HEK293 (cell line): ENCODE measurements around the gene CFI.

Experiments used
- CTCF ChIA-PET: fragments of 350-600 bp; formaldehyde crosslinking; extraction: SDS; loops from one replicate; lab custom pipeline; 2021; ENCODE audit warnings: antibody characterized with exemption; lab: Yijun Ruan, JAX
- POLR2A ChIA-PET: fragments of 300-600 bp; formaldehyde crosslinking; extraction: SDS; loops from one replicate; lab custom pipeline; 2020; ENCODE audit warnings: antibody characterized with exemption, inconsistent platforms; lab: Yijun Ruan, JAX
- H3K27ac ChIP-seq: fragments of 200-500 bp; sonication (Bioruptor generic); 2 replicates; pipeline ENCODE4 v1.5.1; 2014; ENCODE audit warnings: low read depth, low read length, control low read depth, inconsistent platforms; ENCODE audit errors: extremely low read depth
- H3K36me3 ChIP-seq, 2 experiments: fragments of 200-500 bp in 1 of 2; sonication (Bioruptor generic) in 1 of 2; 1 replicate in 1 of 2; 2 replicates in 1 of 2; pipeline ENCODE4 v1.5.1; 2014 to 2017; ENCODE audit warnings: inconsistent platforms in 2 of 2, low read length in 2 of 2; ENCODE audit not compliant: control insufficient read depth in 2 of 2, insufficient read depth in 1 of 2
- H3K4me1 ChIP-seq: fragments of 200-500 bp; sonication (Bioruptor generic); 2 replicates; pipeline ENCODE4 v1.5.1; 2014; ENCODE audit warnings: mild to moderate bottlenecking, low read length, inconsistent platforms; ENCODE audit not compliant: control insufficient read depth, insufficient read depth
- H3K4me3 ChIP-seq: 2 replicates; pipeline ENCODE4 v1.5.1; 2011; ENCODE audit warnings: low read depth, mild to moderate bottlenecking, control low read depth, low read length, moderate library complexity
- H3K9me3 ChIP-seq: fragments of 200-500 bp; sonication (Bioruptor generic); 2 replicates; pipeline ENCODE4 v1.5.1; 2014; ENCODE audit warnings: low read depth, low read length, inconsistent platforms; ENCODE audit not compliant: control insufficient read depth, insufficient read depth
- GFI1B ChIP-seq: fragments of 450-650 bp; formaldehyde crosslinking; IDR thresholded peaks from 2 replicates; pipeline ENCODE4 v1.5.1; 2016; ENCODE audit warnings: missing biosample characterization, missing genetic modification characterization
- GLIS2 ChIP-seq: fragments of 450-650 bp; formaldehyde crosslinking; IDR thresholded peaks from 2 replicates; pipeline ENCODE4 v1.5.1; 2016; ENCODE audit warnings: missing biosample characterization, missing genetic modification characterization
- MYNN ChIP-seq: fragments of 450-650 bp; formaldehyde crosslinking; IDR thresholded peaks from 2 replicates; pipeline ENCODE4 v1.5.1; 2016; ENCODE audit warnings: missing biosample characterization, missing genetic modification characterization, borderline replicate concordance
- OVOL3 ChIP-seq: fragments of 450-650 bp; formaldehyde crosslinking; IDR thresholded peaks from 2 replicates; pipeline ENCODE4 v1.5.1; 2016; ENCODE audit warnings: missing biosample characterization, missing genetic modification characterization
- SCRT2 ChIP-seq: fragments of 450-650 bp; formaldehyde crosslinking; IDR thresholded peaks from 2 replicates; pipeline ENCODE4 v1.5.1; 2016; ENCODE audit warnings: missing biosample characterization, missing genetic modification characterization
- ZNF138 ChIP-seq: fragments of 450-650 bp; formaldehyde crosslinking; IDR thresholded peaks from 2 replicates; pipeline ENCODE4 v1.5.1; 2016; ENCODE audit warnings: missing biosample characterization, missing genetic modification characterization, borderline replicate concordance
- ZNF169 ChIP-seq: fragments of 450-650 bp; formaldehyde crosslinking; IDR thresholded peaks from 2 replicates; pipeline ENCODE4 v1.5.1; 2016; ENCODE audit warnings: missing biosample characterization, missing genetic modification characterization
- ZNF311 ChIP-seq: fragments of 450-650 bp; formaldehyde crosslinking; IDR thresholded peaks from 2 replicates; pipeline ENCODE4 v1.5.1; 2017; ENCODE audit warnings: missing biosample characterization, missing genetic modification characterization, borderline replicate concordance
- ZNF548 ChIP-seq: fragments of 450-650 bp; formaldehyde crosslinking; IDR thresholded peaks from 2 replicates; pipeline ENCODE4 v1.5.1; 2016; ENCODE audit warnings: missing biosample characterization, missing genetic modification characterization
- ZNF664 ChIP-seq: fragments of 450-650 bp; formaldehyde crosslinking; IDR thresholded peaks from 2 replicates; pipeline ENCODE4 v1.5.1; 2016; ENCODE audit warnings: missing biosample characterization, missing genetic modification characterization
- TF ChIP-seq, protein P1 (sequence below): fragments of 450-650 bp; formaldehyde crosslinking; IDR thresholded peaks from 2 replicates; pipeline ENCODE4 v1.5.1; 2016; ENCODE audit warnings: missing biosample characterization, missing genetic modification characterization
- TF ChIP-seq, protein P2 (sequence below): fragments of 450-650 bp; formaldehyde crosslinking; IDR thresholded peaks from 2 replicates; pipeline ENCODE4 v1.5.1; 2017; ENCODE audit warnings: missing biosample characterization, missing genetic modification characterization
- TF ChIP-seq, protein P3 (sequence below): fragments of 450-650 bp; IDR thresholded peaks from 2 replicates; pipeline ENCODE4 v1.5.1; 2018; ENCODE audit warnings: missing biosample characterization, mild to moderate bottlenecking, missing genetic modification characterization
- TF ChIP-seq, protein P4 (sequence below): fragments of 450-650 bp; formaldehyde crosslinking; optimal IDR thresholded peaks from 2 replicates; pipeline ENCODE3; 2016; ENCODE audit warnings: missing biosample characterization, mild to moderate bottlenecking, missing genetic modification characterization
- TF ChIP-seq, protein P5 (sequence below): fragments of 450-650 bp; formaldehyde crosslinking; IDR thresholded peaks from 2 replicates; pipeline ENCODE4 v1.5.1; 2017; ENCODE audit warnings: missing biosample characterization, missing genetic modification characterization
- TF ChIP-seq, protein P6 (sequence below): fragments of 450-650 bp; formaldehyde crosslinking; IDR thresholded peaks from 2 replicates; pipeline ENCODE4 v1.5.1; 2017; ENCODE audit warnings: missing biosample characterization, missing genetic modification characterization

CFI gene

DNA sequence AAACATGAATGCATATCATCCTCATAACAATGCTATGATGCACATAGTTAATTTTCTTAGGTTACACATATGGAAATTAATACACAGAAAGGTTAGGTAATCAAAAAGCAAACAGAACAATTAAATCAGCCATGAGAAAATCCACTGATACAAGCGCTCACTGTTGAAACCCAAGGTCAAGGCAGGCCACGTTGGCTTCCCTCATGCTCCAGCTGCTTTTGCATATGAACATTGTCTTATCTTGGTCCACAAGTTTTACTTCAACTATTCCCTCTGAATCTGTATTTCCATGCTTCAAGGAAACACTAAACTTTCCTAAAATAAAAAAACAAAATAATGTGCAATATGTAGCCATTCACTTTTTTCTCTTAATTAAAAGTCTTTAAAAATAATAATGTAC is 37.4 kb downstream of the CFI start:
- no peak for TF ChIP-seq GFI1B (tag by site-specific recombination)
- no peak for TF ChIP-seq ZNF311 (tag by site-specific recombination)
- TF ChIP-seq, protein P1, sequence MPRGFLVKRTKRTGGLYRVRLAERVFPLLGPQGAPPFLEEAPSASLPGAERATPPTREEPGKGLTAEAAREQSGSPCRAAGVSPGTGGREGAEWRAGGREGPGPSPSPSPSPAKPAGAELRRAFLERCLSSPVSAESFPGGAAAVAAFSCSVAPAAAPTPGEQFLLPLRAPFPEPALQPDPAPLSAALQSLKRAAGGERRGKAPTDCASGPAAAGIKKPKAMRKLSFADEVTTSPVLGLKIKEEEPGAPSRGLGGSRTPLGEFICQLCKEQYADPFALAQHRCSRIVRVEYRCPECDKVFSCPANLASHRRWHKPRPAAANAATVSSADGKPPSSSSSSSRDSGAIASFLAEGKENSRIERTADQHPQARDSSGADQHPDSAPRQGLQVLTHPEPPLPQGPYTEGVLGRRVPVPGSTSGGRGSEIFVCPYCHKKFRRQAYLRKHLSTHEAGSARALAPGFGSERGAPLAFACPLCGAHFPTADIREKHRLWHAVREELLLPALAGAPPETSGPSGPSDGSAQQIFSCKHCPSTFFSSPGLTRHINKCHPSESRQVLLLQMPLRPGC (tag by site-specific recombination): no peak
- TF ChIP-seq, protein P2, sequence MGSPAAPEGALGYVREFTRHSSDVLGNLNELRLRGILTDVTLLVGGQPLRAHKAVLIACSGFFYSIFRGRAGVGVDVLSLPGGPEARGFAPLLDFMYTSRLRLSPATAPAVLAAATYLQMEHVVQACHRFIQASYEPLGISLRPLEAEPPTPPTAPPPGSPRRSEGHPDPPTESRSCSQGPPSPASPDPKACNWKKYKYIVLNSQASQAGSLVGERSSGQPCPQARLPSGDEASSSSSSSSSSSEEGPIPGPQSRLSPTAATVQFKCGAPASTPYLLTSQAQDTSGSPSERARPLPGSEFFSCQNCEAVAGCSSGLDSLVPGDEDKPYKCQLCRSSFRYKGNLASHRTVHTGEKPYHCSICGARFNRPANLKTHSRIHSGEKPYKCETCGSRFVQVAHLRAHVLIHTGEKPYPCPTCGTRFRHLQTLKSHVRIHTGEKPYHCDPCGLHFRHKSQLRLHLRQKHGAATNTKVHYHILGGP (tag by site-specific recombination): no peak
- TF ChIP-seq ZNF664 (tag by site-specific recombination): no peak
- TF ChIP-seq, protein P3, sequence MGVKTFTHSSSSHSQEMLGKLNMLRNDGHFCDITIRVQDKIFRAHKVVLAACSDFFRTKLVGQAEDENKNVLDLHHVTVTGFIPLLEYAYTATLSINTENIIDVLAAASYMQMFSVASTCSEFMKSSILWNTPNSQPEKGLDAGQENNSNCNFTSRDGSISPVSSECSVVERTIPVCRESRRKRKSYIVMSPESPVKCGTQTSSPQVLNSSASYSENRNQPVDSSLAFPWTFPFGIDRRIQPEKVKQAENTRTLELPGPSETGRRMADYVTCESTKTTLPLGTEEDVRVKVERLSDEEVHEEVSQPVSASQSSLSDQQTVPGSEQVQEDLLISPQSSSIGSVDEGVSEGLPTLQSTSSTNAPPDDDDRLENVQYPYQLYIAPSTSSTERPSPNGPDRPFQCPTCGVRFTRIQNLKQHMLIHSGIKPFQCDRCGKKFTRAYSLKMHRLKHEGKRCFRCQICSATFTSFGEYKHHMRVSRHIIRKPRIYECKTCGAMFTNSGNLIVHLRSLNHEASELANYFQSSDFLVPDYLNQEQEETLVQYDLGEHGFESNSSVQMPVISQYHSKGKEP: no peak
- TF ChIP-seq ZNF169 (tag by site-specific recombination): no peak
- TF ChIP-seq, protein P4, sequence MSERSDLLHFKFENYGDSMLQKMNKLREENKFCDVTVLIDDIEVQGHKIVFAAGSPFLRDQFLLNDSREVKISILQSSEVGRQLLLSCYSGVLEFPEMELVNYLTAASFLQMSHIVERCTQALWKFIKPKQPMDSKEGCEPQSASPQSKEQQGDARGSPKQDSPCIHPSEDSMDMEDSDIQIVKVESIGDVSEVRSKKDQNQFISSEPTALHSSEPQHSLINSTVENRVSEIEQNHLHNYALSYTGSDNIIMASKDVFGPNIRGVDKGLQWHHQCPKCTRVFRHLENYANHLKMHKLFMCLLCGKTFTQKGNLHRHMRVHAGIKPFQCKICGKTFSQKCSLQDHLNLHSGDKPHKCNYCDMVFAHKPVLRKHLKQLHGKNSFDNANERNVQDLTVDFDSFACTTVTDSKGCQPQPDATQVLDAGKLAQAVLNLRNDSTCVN (tag by site-specific recombination): no peak
- no peak for TF ChIP-seq ZNF138
- TF ChIP-seq OVOL3: no peak
- TF ChIP-seq MYNN (tag by site-specific recombination): no peak
- TF ChIP-seq, protein P5, sequence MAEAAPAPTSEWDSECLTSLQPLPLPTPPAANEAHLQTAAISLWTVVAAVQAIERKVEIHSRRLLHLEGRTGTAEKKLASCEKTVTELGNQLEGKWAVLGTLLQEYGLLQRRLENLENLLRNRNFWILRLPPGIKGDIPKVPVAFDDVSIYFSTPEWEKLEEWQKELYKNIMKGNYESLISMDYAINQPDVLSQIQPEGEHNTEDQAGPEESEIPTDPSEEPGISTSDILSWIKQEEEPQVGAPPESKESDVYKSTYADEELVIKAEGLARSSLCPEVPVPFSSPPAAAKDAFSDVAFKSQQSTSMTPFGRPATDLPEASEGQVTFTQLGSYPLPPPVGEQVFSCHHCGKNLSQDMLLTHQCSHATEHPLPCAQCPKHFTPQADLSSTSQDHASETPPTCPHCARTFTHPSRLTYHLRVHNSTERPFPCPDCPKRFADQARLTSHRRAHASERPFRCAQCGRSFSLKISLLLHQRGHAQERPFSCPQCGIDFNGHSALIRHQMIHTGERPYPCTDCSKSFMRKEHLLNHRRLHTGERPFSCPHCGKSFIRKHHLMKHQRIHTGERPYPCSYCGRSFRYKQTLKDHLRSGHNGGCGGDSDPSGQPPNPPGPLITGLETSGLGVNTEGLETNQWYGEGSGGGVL (tag by site-specific recombination): no peak
- TF ChIP-seq GLIS2 (tag by site-specific recombination): no peak
- TF ChIP-seq ZNF548 (tag by site-specific recombination): no peak
- TF ChIP-seq, protein P6, sequence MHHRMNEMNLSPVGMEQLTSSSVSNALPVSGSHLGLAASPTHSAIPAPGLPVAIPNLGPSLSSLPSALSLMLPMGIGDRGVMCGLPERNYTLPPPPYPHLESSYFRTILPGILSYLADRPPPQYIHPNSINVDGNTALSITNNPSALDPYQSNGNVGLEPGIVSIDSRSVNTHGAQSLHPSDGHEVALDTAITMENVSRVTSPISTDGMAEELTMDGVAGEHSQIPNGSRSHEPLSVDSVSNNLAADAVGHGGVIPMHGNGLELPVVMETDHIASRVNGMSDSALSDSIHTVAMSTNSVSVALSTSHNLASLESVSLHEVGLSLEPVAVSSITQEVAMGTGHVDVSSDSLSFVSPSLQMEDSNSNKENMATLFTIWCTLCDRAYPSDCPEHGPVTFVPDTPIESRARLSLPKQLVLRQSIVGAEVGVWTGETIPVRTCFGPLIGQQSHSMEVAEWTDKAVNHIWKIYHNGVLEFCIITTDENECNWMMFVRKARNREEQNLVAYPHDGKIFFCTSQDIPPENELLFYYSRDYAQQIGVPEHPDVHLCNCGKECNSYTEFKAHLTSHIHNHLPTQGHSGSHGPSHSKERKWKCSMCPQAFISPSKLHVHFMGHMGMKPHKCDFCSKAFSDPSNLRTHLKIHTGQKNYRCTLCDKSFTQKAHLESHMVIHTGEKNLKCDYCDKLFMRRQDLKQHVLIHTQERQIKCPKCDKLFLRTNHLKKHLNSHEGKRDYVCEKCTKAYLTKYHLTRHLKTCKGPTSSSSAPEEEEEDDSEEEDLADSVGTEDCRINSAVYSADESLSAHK (tag by site-specific recombination): no peak
- TF ChIP-seq SCRT2 (tag by site-specific recombination): no peak
- Histone ChIP-seq H3K36me3 (no peaks in the 10 kb centered on the region), H3K4me3 (no peak overlapping the region), H3K27ac (no peak overlapping the region), H3K9me3 (no peaks in the 10 kb centered on the region), H3K4me1 (no peaks in the 10 kb centered on the region)
- ChIA-PET POLR2A (no interaction called here), CTCF (no interaction called here)
